ENCODE results near the gene TNNC2.

DNA sequence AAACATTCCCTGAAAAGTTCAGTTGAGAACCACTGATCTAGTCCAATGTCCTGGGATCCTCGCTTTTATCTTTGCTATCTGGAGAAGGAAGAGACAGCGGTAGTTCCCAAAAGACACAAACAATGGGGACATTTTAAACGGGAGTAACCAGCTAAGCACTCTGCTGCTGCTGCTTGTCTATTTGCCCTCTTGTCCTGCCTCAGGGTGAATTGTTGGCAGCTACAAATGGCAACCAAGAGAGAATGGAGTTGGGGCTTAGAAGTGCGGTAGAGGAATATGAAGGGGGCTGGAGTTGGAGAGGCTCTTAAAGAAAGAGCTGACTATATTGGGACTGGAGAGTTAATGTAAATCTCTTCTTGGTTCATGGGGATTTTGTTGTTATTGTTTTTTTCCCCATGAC lies 47.5 kb upstream of the TNNC2 start:
- TF ChIP-seq EZH2 (IDR thresholded peaks at IDR 0.05; ENCODE audit: low read depth, unreplicated experiment) (no peak), POLR2AphosphoS5 (IDR thresholded peaks at IDR 0.05; ENCODE audit: low read depth) (no peak), EZH2phosphoT487 (IDR thresholded peaks at IDR 0.05; ENCODE audit: unreplicated experiment) (no peak), STAT1 (IDR thresholded peaks at IDR 0.05; ENCODE audit: unreplicated experiment) (no peak), JUNB (IDR thresholded peaks at IDR 0.05; ENCODE audit: unreplicated experiment) (no peak), ZNF114 (CRISPR knock-in tag; IDR thresholded peaks at IDR 0.05) (no peak), CREB1 (CRISPR knock-in tag; IDR thresholded peaks at IDR 0.05; ENCODE audit: low read depth) (no peak), ZNF331 (CRISPR knock-in tag; IDR thresholded peaks at IDR 0.05; ENCODE audit: low read depth) (no peak), NANOG (IDR thresholded peaks at IDR 0.05; ENCODE audit: borderline replicate concordance) (no peak)
- TF ChIP-seq, protein P1, sequence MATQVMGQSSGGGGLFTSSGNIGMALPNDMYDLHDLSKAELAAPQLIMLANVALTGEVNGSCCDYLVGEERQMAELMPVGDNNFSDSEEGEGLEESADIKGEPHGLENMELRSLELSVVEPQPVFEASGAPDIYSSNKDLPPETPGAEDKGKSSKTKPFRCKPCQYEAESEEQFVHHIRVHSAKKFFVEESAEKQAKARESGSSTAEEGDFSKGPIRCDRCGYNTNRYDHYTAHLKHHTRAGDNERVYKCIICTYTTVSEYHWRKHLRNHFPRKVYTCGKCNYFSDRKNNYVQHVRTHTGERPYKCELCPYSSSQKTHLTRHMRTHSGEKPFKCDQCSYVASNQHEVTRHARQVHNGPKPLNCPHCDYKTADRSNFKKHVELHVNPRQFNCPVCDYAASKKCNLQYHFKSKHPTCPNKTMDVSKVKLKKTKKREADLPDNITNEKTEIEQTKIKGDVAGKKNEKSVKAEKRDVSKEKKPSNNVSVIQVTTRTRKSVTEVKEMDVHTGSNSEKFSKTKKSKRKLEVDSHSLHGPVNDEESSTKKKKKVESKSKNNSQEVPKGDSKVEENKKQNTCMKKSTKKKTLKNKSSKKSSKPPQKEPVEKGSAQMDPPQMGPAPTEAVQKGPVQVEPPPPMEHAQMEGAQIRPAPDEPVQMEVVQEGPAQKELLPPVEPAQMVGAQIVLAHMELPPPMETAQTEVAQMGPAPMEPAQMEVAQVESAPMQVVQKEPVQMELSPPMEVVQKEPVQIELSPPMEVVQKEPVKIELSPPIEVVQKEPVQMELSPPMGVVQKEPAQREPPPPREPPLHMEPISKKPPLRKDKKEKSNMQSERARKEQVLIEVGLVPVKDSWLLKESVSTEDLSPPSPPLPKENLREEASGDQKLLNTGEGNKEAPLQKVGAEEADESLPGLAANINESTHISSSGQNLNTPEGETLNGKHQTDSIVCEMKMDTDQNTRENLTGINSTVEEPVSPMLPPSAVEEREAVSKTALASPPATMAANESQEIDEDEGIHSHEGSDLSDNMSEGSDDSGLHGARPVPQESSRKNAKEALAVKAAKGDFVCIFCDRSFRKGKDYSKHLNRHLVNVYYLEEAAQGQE (IDR thresholded peaks at IDR 0.05; ENCODE audit: unreplicated experiment): no peak
- TF ChIP-seq, protein P2, sequence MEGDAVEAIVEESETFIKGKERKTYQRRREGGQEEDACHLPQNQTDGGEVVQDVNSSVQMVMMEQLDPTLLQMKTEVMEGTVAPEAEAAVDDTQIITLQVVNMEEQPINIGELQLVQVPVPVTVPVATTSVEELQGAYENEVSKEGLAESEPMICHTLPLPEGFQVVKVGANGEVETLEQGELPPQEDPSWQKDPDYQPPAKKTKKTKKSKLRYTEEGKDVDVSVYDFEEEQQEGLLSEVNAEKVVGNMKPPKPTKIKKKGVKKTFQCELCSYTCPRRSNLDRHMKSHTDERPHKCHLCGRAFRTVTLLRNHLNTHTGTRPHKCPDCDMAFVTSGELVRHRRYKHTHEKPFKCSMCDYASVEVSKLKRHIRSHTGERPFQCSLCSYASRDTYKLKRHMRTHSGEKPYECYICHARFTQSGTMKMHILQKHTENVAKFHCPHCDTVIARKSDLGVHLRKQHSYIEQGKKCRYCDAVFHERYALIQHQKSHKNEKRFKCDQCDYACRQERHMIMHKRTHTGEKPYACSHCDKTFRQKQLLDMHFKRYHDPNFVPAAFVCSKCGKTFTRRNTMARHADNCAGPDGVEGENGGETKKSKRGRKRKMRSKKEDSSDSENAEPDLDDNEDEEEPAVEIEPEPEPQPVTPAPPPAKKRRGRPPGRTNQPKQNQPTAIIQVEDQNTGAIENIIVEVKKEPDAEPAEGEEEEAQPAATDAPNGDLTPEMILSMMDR (conservative IDR thresholded peaks at IDR 0.05; ENCODE audit: low read depth in 2 of 2): no peak
- TF ChIP-seq, protein P3, sequence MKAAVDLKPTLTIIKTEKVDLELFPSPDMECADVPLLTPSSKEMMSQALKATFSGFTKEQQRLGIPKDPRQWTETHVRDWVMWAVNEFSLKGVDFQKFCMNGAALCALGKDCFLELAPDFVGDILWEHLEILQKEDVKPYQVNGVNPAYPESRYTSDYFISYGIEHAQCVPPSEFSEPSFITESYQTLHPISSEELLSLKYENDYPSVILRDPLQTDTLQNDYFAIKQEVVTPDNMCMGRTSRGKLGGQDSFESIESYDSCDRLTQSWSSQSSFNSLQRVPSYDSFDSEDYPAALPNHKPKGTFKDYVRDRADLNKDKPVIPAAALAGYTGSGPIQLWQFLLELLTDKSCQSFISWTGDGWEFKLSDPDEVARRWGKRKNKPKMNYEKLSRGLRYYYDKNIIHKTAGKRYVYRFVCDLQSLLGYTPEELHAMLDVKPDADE (IDR thresholded peaks at IDR 0.05): no peak
- TF ChIP-seq, protein P4, sequence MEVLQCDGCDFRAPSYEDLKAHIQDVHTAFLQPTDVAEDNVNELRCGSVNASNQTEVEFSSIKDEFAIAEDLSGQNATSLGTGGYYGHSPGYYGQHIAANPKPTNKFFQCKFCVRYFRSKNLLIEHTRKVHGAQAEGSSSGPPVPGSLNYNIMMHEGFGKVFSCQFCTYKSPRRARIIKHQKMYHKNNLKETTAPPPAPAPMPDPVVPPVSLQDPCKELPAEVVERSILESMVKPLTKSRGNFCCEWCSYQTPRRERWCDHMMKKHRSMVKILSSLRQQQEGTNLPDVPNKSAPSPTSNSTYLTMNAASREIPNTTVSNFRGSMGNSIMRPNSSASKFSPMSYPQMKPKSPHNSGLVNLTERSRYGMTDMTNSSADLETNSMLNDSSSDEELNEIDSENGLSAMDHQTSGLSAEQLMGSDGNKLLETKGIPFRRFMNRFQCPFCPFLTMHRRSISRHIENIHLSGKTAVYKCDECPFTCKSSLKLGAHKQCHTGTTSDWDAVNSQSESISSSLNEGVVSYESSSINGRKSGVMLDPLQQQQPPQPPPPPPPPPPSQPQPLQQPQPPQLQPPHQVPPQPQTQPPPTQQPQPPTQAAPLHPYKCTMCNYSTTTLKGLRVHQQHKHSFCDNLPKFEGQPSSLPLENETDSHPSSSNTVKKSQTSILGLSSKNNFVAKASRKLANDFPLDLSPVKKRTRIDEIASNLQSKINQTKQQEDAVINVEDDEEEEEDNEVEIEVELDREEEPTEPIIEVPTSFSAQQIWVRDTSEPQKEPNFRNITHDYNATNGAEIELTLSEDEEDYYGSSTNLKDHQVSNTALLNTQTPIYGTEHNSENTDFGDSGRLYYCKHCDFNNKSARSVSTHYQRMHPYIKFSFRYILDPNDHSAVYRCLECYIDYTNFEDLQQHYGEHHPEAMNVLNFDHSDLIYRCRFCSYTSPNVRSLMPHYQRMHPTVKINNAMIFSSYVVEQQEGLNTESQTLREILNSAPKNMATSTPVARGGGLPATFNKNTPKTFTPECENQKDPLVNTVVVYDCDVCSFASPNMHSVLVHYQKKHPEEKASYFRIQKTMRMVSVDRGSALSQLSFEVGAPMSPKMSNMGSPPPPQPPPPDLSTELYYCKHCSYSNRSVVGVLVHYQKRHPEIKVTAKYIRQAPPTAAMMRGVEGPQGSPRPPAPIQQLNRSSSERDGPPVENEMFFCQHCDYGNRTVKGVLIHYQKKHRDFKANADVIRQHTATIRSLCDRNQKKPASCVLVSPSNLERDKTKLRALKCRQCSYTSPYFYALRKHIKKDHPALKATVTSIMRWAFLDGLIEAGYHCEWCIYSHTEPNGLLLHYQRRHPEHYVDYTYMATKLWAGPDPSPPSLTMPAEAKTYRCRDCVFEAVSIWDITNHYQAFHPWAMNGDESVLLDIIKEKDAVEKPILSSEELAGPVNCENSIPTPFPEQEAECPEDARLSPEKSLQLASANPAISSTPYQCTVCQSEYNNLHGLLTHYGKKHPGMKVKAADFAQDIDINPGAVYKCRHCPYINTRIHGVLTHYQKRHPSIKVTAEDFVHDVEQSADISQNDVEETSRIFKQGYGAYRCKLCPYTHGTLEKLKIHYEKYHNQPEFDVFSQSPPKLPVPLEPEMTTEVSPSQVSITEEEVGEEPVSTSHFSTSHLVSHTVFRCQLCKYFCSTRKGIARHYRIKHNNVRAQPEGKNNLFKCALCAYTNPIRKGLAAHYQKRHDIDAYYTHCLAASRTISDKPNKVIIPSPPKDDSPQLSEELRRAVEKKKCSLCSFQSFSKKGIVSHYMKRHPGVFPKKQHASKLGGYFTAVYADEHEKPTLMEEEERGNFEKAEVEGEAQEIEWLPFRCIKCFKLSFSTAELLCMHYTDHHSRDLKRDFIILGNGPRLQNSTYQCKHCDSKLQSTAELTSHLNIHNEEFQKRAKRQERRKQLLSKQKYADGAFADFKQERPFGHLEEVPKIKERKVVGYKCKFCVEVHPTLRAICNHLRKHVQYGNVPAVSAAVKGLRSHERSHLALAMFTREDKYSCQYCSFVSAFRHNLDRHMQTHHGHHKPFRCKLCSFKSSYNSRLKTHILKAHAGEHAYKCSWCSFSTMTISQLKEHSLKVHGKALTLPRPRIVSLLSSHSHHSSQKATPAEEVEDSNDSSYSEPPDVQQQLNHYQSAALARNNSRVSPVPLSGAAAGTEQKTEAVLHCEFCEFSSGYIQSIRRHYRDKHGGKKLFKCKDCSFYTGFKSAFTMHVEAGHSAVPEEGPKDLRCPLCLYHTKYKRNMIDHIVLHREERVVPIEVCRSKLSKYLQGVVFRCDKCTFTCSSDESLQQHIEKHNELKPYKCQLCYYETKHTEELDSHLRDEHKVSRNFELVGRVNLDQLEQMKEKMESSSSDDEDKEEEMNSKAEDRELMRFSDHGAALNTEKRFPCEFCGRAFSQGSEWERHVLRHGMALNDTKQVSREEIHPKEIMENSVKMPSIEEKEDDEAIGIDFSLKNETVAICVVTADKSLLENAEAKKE (CRISPR knock-in tag; IDR thresholded peaks at IDR 0.05): no peak

Measured in GM23338 (cell line).